ENCODE measurements around the gene ALOX12B. TPM values are rescaled to one million over a fixed set of nuclear protein-coding genes. Genes with fewer than 3 reads are reported as not detected.
A peak's percentile ranks its signal among the peaks of the same experiment; 100 is the strongest.

ALOX12B gene
- total and polyA plus RNA-seq, 4 donors = not detected

DNA sequence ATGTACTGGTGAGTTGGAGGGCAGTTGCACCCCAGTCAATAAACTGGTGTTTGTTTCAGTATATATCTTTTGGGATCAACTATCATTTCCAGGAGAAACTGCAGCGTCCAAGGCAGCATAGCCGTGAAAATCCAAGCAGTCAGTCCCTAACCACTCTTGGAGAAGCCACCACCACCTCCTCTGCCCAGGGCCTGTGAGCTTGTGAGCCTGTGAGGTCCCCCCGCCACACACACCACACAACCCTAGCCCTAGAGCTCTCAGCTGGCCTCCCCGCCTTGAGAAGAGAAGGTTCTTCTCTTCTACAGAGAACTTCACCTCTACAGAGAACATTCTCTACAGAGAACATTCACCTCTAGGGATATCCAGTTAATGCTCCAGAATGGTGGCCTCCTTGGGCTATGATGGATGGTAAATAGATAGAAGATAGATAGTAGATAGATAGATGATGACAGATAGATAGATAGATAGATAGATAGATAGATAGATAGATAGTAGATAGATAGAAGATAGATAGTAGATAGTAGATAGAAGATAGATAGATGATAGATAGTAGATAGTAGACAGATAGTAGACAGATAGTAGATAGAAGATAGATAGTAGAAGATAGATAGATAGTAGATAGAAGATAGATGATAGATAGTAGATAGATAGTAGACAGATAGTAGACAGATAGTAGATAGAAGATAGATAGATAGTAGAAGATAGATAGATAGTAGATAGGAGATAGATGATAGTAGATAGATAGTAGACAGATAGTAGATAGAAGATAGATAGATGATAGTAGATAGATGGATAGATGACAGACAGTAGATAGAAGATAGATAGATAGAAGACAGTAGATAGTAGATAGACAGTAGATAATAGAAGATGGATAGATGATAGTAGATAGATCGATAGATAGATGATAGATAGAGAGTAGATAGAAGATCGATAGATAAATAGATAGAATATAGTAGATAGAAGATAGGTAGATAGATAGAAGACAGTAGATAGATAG, 35.0 kb downstream of the ALOX12B start:
- H3K9me3 ChIP-seq (ENCODE audit: control insufficient read depth in 4 of 4, low read length in 3 of 4) = no peaks in the 10 kb centered on the region
- WGBS = 94% methylated on average over 6 of the region's 6 CpGs
- no peak overlapping the region for H3K9ac ChIP-seq (ENCODE audit: low read depth in 1 of 2, low read length in 2 of 2)
- peaks cover 0 to 7% (median under 1%) of the 10 kb centered on the region in 4 donors for H3K4me1 ChIP-seq (ENCODE audit: control insufficient read depth in 4 of 4, insufficient read depth in 4 of 4, low read length in 3 of 4)
- no peaks in the 10 kb centered on the region for H3K36me3 ChIP-seq (ENCODE audit: control insufficient read depth in 4 of 4, insufficient read depth in 3 of 4, low read depth in 1 of 4, low read length in 3 of 4)
- TF ChIP-seq YY1 (IDR thresholded peaks at IDR 0.05) (no peak), RAD21 (IDR thresholded peaks at IDR 0.05) (no peak), GABPA (IDR thresholded peaks at IDR 0.05 in 1 of 2, conservative IDR thresholded peaks at IDR 0.05 in 1 of 2) (no peak), EGR1 (IDR thresholded peaks at IDR 0.05; ENCODE audit: low read depth in 2 of 2) (no peak), RXRA (IDR thresholded peaks at IDR 0.05) (no peak), HNF4A (conservative IDR thresholded peaks at IDR 0.05) (no peak), HNF4G (IDR thresholded peaks at IDR 0.05) (no peak), SP1 (IDR thresholded peaks at IDR 0.05) (no peak), TAF1 (conservative IDR thresholded peaks at IDR 0.05) (no peak), FOXA1 (IDR thresholded peaks at IDR 0.05) (no peak)
- TF ChIP-seq, protein P1, sequence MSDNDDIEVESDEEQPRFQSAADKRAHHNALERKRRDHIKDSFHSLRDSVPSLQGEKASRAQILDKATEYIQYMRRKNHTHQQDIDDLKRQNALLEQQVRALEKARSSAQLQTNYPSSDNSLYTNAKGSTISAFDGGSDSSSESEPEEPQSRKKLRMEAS (IDR thresholded peaks at IDR 0.05) = no peak
- TF ChIP-seq, protein P2, sequence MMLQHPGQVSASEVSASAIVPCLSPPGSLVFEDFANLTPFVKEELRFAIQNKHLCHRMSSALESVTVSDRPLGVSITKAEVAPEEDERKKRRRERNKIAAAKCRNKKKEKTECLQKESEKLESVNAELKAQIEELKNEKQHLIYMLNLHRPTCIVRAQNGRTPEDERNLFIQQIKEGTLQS (IDR thresholded peaks at IDR 0.05) = no peak
- TF ChIP-seq, protein P3, sequence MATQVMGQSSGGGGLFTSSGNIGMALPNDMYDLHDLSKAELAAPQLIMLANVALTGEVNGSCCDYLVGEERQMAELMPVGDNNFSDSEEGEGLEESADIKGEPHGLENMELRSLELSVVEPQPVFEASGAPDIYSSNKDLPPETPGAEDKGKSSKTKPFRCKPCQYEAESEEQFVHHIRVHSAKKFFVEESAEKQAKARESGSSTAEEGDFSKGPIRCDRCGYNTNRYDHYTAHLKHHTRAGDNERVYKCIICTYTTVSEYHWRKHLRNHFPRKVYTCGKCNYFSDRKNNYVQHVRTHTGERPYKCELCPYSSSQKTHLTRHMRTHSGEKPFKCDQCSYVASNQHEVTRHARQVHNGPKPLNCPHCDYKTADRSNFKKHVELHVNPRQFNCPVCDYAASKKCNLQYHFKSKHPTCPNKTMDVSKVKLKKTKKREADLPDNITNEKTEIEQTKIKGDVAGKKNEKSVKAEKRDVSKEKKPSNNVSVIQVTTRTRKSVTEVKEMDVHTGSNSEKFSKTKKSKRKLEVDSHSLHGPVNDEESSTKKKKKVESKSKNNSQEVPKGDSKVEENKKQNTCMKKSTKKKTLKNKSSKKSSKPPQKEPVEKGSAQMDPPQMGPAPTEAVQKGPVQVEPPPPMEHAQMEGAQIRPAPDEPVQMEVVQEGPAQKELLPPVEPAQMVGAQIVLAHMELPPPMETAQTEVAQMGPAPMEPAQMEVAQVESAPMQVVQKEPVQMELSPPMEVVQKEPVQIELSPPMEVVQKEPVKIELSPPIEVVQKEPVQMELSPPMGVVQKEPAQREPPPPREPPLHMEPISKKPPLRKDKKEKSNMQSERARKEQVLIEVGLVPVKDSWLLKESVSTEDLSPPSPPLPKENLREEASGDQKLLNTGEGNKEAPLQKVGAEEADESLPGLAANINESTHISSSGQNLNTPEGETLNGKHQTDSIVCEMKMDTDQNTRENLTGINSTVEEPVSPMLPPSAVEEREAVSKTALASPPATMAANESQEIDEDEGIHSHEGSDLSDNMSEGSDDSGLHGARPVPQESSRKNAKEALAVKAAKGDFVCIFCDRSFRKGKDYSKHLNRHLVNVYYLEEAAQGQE (IDR thresholded peaks at IDR 0.05) = no peak
- DNase-seq (ENCODE audit: low spot score) = no peak
- no peak overlapping the region for H3K4me3 ChIP-seq (ENCODE audit: low read depth in 1 of 3, low read length in 3 of 3)
- H3K27me3 ChIP-seq (ENCODE audit: control insufficient read depth in 4 of 4, insufficient read depth in 4 of 4, low read length in 3 of 4) = peaks cover 0 to 12% (median 3%) of the 10 kb centered on the region in 4 donors
- no peak overlapping the region for H3K27ac ChIP-seq (ENCODE audit: low read depth in 1 of 2, low read length in 2 of 2)

DNA sequence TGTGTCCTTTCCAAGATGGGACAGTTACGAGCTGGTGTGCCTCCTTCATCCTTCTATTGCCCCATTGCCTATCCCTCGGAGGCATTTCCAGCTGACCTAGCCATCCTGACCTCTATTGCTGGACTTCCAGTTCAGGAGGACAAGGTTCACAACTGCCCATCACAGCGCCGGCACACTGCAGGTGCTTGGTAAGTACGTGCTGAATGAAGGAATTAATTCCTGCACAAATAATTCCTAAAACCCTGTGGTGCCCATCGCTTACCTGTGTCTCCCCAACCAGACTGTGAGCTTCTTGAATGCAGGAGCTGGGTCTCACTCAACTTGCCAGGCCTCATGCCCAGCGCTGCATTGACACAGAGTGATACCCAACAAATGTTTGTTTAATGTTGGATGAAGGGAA, 35.7 kb downstream of the ALOX12B start:
- peaks cover 0 to 10% (median 2%) of the 10 kb centered on the region in 4 donors for H3K27me3 ChIP-seq (ENCODE audit: control insufficient read depth in 4 of 4, insufficient read depth in 4 of 4, low read length in 3 of 4)
- WGBS = 65% methylated on average over 7 of the region's 7 CpGs
- H3K4me3 ChIP-seq (ENCODE audit: low read depth in 1 of 3, low read length in 3 of 3) = no peak overlapping the region
- H3K9ac ChIP-seq (ENCODE audit: low read depth in 1 of 2, low read length in 2 of 2) = no peak overlapping the region
- DNase-seq (ENCODE audit: low spot score) = no peak
- H3K9me3 ChIP-seq (ENCODE audit: control insufficient read depth in 4 of 4, low read length in 3 of 4) = no peaks in the 10 kb centered on the region
- H3K36me3 ChIP-seq (ENCODE audit: control insufficient read depth in 4 of 4, insufficient read depth in 3 of 4, low read depth in 1 of 4, low read length in 3 of 4) = no peaks in the 10 kb centered on the region
- H3K4me1 ChIP-seq (ENCODE audit: control insufficient read depth in 4 of 4, insufficient read depth in 4 of 4, low read length in 3 of 4) = peaks cover 0 to 1% (median under 1%) of the 10 kb centered on the region in 4 donors
- peak; percentile 35 to 61 for TF ChIP-seq HNF4A (conservative IDR thresholded peaks at IDR 0.05)
- no peak for TF ChIP-seq SP1 (IDR thresholded peaks at IDR 0.05)
- no peak overlapping the region for H3K27ac ChIP-seq (ENCODE audit: low read depth in 1 of 2, low read length in 2 of 2)

DNA sequence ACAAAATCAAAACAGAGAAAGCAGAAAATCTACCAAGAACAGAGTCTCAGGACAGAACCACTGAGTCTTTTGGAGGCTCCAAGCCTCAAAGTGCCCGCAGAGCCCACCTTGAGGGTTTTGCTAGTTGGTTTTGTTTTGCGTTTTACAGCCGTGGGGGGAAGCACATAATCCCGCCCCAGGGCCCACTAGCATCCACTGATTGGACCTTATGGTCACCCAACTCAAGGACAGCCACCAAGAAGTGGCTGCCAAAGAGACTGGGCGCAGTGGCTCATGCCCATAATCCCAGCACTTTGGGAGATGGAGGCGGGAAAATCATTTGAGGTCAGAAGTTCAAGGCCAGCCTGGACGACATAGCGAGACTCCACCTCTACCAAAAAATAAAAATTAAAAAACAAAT, 38.8 kb downstream of the ALOX12B start:
- WGBS = 81% methylated on average over 8 of the region's 8 CpGs
- DNase-seq (ENCODE audit: low spot score) = no peak
- Histone ChIP-seq H3K36me3 (ENCODE audit: control insufficient read depth in 4 of 4, insufficient read depth in 3 of 4, low read depth in 1 of 4, low read length in 3 of 4) (no peaks in the 10 kb centered on the region), H3K9ac (ENCODE audit: low read depth in 1 of 2, low read length in 2 of 2) (no peak overlapping the region), H3K9me3 (ENCODE audit: control insufficient read depth in 4 of 4, low read length in 3 of 4) (no peaks in the 10 kb centered on the region), H3K4me3 (ENCODE audit: low read depth in 1 of 3, low read length in 3 of 3) (no peak overlapping the region), H3K27ac (ENCODE audit: low read depth in 1 of 2, low read length in 2 of 2) (no peak overlapping the region), H3K4me1 (ENCODE audit: control insufficient read depth in 4 of 4, insufficient read depth in 4 of 4, low read length in 3 of 4) (no peaks in the 10 kb centered on the region), H3K27me3 (ENCODE audit: control insufficient read depth in 4 of 4, insufficient read depth in 4 of 4, low read length in 3 of 4) (peaks cover 0 to 5% (median 0%) of the 10 kb centered on the region in 4 donors)
- no peak for TF ChIP-seq GABPA (IDR thresholded peaks at IDR 0.05 in 1 of 2, conservative IDR thresholded peaks at IDR 0.05 in 1 of 2)
- TF ChIP-seq NR2F2 (IDR thresholded peaks at IDR 0.05) = no peak
- TF ChIP-seq, protein P1 (IDR thresholded peaks at IDR 0.05) = no peak
- TF ChIP-seq, protein P2 (IDR thresholded peaks at IDR 0.05) = no peak
- TF ChIP-seq, protein P4, sequence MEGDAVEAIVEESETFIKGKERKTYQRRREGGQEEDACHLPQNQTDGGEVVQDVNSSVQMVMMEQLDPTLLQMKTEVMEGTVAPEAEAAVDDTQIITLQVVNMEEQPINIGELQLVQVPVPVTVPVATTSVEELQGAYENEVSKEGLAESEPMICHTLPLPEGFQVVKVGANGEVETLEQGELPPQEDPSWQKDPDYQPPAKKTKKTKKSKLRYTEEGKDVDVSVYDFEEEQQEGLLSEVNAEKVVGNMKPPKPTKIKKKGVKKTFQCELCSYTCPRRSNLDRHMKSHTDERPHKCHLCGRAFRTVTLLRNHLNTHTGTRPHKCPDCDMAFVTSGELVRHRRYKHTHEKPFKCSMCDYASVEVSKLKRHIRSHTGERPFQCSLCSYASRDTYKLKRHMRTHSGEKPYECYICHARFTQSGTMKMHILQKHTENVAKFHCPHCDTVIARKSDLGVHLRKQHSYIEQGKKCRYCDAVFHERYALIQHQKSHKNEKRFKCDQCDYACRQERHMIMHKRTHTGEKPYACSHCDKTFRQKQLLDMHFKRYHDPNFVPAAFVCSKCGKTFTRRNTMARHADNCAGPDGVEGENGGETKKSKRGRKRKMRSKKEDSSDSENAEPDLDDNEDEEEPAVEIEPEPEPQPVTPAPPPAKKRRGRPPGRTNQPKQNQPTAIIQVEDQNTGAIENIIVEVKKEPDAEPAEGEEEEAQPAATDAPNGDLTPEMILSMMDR (IDR thresholded peaks at IDR 0.05; ENCODE audit: low read depth, low read length, missing input control) = no peak
- TF ChIP-seq SP1 (IDR thresholded peaks at IDR 0.05) = no peak
- TF ChIP-seq YY1 (IDR thresholded peaks at IDR 0.05) = no peak
- TF ChIP-seq EGR1 (IDR thresholded peaks at IDR 0.05; ENCODE audit: low read depth in 2 of 2) = no peak
- no peak for TF ChIP-seq TAF1 (conservative IDR thresholded peaks at IDR 0.05)
- no peak for TF ChIP-seq HNF4G (IDR thresholded peaks at IDR 0.05)
- no peak for TF ChIP-seq HNF4A (conservative IDR thresholded peaks at IDR 0.05)
- TF ChIP-seq FOXA2 (IDR thresholded peaks at IDR 0.05) = no peak
- TF ChIP-seq, protein P5, sequence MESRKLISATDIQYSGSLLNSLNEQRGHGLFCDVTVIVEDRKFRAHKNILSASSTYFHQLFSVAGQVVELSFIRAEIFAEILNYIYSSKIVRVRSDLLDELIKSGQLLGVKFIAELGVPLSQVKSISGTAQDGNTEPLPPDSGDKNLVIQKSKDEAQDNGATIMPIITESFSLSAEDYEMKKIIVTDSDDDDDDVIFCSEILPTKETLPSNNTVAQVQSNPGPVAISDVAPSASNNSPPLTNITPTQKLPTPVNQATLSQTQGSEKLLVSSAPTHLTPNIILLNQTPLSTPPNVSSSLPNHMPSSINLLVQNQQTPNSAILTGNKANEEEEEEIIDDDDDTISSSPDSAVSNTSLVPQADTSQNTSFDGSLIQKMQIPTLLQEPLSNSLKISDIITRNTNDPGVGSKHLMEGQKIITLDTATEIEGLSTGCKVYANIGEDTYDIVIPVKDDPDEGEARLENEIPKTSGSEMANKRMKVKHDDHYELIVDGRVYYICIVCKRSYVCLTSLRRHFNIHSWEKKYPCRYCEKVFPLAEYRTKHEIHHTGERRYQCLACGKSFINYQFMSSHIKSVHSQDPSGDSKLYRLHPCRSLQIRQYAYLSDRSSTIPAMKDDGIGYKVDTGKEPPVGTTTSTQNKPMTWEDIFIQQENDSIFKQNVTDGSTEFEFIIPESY (IDR thresholded peaks at IDR 0.05) = no peak

All from liver (tissue), 9 donors.